ENCODE results near the gene COA3.

COA3 gene

GRCh38 chr17:42817866-42818265 lies 19.4 kb upstream of the COA3 start:
- DNase-seq = no peak

GRCh38 chr17:42814633-42815399 lies 16.3 kb upstream of the COA3 start:
- DNase-seq = no peak

GRCh38 chr17:42809250-42809649 lies 10.7 kb upstream of the COA3 start:
- no peak for DNase-seq

GRCh38 chr17:42806249-42806648 lies 7.7 kb upstream of the COA3 start:
- DNase-seq = no peak

GRCh38 chr17:42804918-42805367 lies 6.4 kb upstream of the COA3 start:
- DNase-seq = no peak

GRCh38 chr17:42803074-42803883 lies 4.8 kb upstream of the COA3 start:
- DNase-seq = no peak

- no peak for DNase-seq
Measured at GRCh38 chr17:42798011-42798382, 507 bp downstream of the COA3 start.

GRCh38 chr17:42797067-42798007 lies 1.2 kb downstream of the COA3 start:
- DNase-seq = no peak

GRCh38 chr17:42796066-42796758 lies 2.3 kb downstream of the COA3 start:
- DNase-seq = no peak

- no peak for DNase-seq
Measured at GRCh38 chr17:42795465-42795864, 3.0 kb downstream of the COA3 start.

- DNase-seq = no peak
Measured at GRCh38 chr17:42795061-42795460, 3.4 kb downstream of the COA3 start.

GRCh38 chr17:42792545-42792944 lies 6.0 kb downstream of the COA3 start:
- DNase-seq = no peak

GRCh38 chr17:42791948-42792347 lies 6.6 kb downstream of the COA3 start:
- no peak for DNase-seq

- DNase-seq = no peak
Measured at GRCh38 chr17:42787266-42787665, 11.2 kb downstream of the COA3 start.

GRCh38 chr17:42784811-42785592 lies 13.5 kb downstream of the COA3 start:
- no peak for DNase-seq

- DNase-seq = no peak
Measured at GRCh38 chr17:42784409-42784808, 14.1 kb downstream of the COA3 start.

GRCh38 chr17:42783791-42784138 lies 14.7 kb downstream of the COA3 start:
- DNase-seq = no peak

GRCh38 chr17:42783062-42783790 lies 15.3 kb downstream of the COA3 start:
- no peak for DNase-seq

- DNase-seq = no peak
Measured at GRCh38 chr17:42782166-42783061, 16.1 kb downstream of the COA3 start.

- no peak for DNase-seq
Measured at GRCh38 chr17:42781639-42782165, 16.8 kb downstream of the COA3 start.
